Activated naive CD8-positive, alpha-beta T cell treated with anti-CD3 and anti-CD28 coated beads for 36 hours (primary cell): Measurements from ENCODE around the gene GNAL. TPM values are rescaled to one million over a fixed set of nuclear protein-coding genes. Genes with fewer than 3 reads are reported as not detected.
"Not testable (repeated sequence)": the region's sequence is repeated elsewhere in the genome, so short reads cannot be mapped to it uniquely, and the experiment has no call there.

ENCODE experiments used
- DNase-seq: peaks from one replicate; pipeline ENCODE4 v3.0.0; 2021
- H3K27ac Mint-ChIP-seq: one replicate; pipeline ENCODE4 v1.8.0; 2022; ENCODE audit warnings: mild to moderate bottlenecking, moderate library complexity, mixed read lengths
- H3K27me3 Mint-ChIP-seq: one replicate; pipeline ENCODE4 v1.8.0; 2022; ENCODE audit warnings: mild to moderate bottlenecking, mixed read lengths
- H3K36me3 Mint-ChIP-seq: one replicate; pipeline ENCODE4 v1.8.0; 2021; ENCODE audit warnings: mild to moderate bottlenecking, mixed read lengths
- H3K4me1 Mint-ChIP-seq: one replicate; pipeline ENCODE4 v1.8.0; 2021; ENCODE audit warnings: mixed read lengths
- H3K4me3 Mint-ChIP-seq: one replicate; pipeline ENCODE4 v1.8.0; 2022; ENCODE audit warnings: mild to moderate bottlenecking, moderate library complexity, mixed read lengths
- H3K9me3 Mint-ChIP-seq: one replicate; pipeline ENCODE4 v1.8.0; 2022; ENCODE audit warnings: mixed read lengths
- total RNA-seq, 2 experiments: library from RNA; stranded (reverse); gene quantifications; one replicate each; pipeline ENCODE4 v1.2.3, GENCODE V29; 2021

GNAL gene
- total RNA-seq, 2 experiments from 2014 or later, result 0.04 TPM; not detected in 1

DNA sequence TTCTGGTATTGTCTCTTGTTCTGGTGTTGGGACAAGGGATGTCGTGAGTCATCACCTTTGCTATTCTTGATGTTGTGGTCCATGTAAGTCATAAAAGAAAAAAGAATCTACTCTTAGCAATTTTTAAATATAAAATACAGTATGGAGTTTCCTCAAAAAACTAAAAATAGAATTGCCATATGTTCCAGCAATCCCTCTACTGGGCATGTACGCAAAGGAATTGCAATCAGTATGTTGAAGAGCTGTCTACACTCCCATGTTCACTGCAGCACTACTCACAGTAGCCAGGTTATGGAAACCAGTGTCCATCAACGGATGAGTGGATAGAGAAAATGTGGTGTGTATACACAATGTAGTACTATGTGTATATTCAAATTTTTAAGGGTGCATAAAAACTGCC is 10.9 kb upstream of the GNAL start:
- H3K4me3 Mint-ChIP-seq, result no peak overlapping the region
- H3K27ac Mint-ChIP-seq, result no peak overlapping the region
- H3K9me3 Mint-ChIP-seq, result no peaks in the 10 kb centered on the region
- H3K4me1 Mint-ChIP-seq, result no peaks in the 10 kb centered on the region
- no peaks in the 10 kb centered on the region for H3K36me3 Mint-ChIP-seq
- peaks cover 20% of the 10 kb centered on the region for H3K27me3 Mint-ChIP-seq
- no peak for DNase-seq

DNA sequence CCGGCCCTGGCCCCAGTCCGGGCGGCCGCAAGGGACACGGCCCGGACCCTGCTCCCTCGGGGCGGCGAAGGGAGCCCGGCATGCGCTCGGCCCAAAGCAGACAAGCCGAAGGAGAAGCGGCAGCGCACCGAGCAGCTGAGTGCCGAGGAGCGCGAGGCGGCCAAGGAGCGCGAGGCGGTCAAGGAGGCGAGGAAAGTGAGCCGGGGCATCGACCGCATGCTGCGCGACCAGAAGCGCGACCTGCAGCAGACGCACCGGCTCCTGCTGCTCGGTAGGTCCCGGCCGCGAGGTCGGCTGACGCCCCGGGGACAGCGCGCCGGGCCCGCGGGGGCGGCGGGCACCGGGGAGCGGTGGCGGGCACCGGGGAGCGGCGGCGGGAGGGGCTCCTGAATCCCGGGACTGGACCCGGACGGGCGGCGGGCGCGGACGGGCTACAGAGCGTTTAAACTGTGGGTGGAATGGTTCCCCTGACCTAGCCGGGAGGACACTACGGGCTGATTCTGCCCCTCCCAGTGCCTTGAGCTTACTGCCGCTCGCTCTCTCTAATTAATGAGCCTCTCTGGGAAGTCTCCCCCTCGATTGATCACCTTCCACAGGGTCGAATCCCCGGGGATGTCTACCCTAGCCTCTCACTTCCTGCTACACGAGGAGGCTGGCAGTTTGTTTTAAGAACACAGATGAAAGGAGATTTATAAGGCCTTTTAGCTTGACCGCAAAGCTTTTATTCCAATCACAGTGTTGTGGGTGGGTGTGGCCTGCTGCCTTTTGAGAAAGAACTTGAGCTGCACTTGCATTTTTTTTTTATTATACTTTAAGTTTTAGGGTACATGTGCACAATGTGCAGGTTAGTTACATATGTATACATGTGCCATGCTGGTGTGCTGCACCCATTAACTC is 853 bp downstream of the GNAL start:
- Mint-ChIP-seq H3K27me3 (peaks cover 57% of the 10 kb centered on the region), H3K9me3 (peaks cover 5% of the 10 kb centered on the region), H3K36me3 (no peaks in the 10 kb centered on the region), H3K27ac (no peak overlapping the region), H3K4me3 (peak overlapping the region; percentile 47), H3K4me1 (peaks cover 6% of the 10 kb centered on the region)
- DNase-seq, result peak; percentile 16

DNA sequence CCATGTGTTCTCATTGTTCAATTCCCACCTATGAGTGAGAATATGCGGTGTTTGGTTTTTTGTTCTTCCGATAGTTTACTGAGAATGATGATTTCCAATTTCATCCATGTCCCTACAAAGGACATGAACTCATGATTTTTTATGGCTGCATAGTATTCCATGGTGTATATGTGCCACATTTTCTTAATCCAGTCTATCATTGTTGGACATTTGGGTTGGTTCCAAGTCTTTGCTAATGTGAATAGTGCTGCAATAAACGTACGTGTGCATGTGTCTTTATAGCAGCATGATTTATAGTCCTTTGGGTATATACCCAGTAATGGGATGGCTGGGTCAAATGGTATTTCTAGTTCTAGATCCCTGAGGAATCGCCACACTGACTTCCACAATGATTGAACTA is 1.6 kb downstream of the GNAL start:
- not testable (repeated sequence) for H3K4me1 Mint-ChIP-seq, H3K36me3 Mint-ChIP-seq, H3K4me3 Mint-ChIP-seq, H3K27ac Mint-ChIP-seq, H3K9me3 Mint-ChIP-seq, DNase-seq
- H3K27me3 Mint-ChIP-seq, result peaks cover 59% of the 10 kb centered on the region

DNA sequence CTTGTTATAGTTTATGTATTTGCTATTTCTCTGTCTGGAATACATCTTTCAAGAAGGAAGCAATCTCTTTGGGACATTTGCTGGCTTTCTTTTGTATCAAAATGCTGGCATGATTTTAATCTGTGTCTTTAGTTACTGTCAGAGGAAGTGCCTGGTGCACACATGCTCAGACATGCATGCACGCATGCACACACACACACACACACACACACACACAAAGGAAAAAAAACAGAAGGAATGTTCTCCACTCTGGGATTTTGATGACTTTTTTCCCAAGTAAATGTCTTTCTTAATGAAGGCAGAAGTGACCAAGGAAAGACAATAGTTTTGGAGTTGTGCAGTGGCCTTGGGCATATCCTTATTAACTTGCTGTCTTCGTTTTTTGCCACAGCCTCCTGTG is 6.7 kb downstream of the GNAL start:
- H3K9me3 Mint-ChIP-seq, result no peaks in the 10 kb centered on the region
- H3K27ac Mint-ChIP-seq, result no peak overlapping the region
- H3K36me3 Mint-ChIP-seq, result no peaks in the 10 kb centered on the region
- no peak for DNase-seq
- H3K4me3 Mint-ChIP-seq, result no peak overlapping the region
- H3K4me1 Mint-ChIP-seq, result no peaks in the 10 kb centered on the region
- peaks cover 45% of the 10 kb centered on the region for H3K27me3 Mint-ChIP-seq

DNA sequence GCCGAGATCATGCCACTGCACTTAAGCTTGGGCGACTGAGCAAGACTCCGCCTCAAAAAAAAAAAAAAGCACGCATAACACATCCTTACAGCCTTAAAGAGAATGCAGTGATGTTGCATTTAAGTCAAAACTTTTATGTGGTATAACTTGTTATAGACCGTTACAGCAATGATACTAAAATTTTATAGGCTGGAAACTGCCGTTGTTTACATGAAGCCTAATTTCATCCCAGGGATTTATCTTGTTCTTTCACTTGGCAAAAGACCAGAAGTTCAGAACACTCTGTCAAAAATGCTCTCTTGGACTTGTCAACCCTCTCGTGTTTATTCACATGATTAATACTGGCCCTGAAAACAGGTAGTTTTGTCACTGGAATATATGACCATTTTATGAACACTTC is 7.4 kb downstream of the GNAL start:
- Mint-ChIP-seq H3K27me3 (peaks cover 44% of the 10 kb centered on the region), H3K9me3 (no peaks in the 10 kb centered on the region), H3K4me1 (no peaks in the 10 kb centered on the region), H3K36me3 (no peaks in the 10 kb centered on the region), H3K27ac (no peak overlapping the region), H3K4me3 (no peak overlapping the region)
- no peak for DNase-seq

DNA sequence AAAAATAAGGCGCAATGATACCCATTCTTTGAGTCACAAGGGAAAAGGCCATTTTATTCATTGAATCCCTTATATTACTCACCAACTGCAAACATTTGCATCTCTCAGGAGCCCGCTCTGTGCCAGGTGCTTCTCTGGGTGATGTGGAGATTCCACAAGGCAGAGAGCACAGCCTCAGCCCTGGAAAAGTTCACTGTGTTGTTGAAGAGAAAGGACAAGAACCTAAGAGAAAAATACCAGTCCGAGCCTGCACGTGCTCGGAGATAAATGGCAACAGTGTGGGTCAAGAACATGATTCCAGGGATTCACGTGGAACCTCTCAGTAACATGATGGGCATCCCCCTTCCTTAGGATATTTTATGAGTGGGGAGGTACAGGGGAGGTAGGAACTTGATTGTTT is 11.8 kb downstream of the GNAL start:
- Mint-ChIP-seq H3K27ac (no peak overlapping the region), H3K4me3 (no peak overlapping the region), H3K9me3 (no peaks in the 10 kb centered on the region), H3K4me1 (no peaks in the 10 kb centered on the region), H3K27me3 (peaks cover 15% of the 10 kb centered on the region), H3K36me3 (no peaks in the 10 kb centered on the region)
- no peak for DNase-seq

DNA sequence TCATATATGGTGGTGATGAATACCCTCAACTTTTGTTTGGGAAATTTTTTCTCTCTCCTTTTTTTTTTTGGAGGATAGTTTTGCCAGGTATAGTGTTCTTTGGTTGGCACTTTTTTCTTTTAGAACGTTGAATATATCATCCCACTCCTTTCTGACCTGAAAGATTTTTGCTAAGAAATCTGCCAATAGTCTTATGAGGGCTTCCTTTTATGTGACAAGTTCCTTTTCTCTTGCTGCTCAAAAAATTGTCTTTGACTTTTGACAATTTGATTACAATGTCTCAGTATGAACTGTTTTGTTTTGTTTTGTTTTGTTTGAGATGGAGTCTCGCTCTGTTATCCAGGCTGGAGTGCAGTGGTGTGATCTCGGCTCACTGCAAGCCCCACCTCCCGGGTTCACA is 21.5 kb downstream of the GNAL start:
- Mint-ChIP-seq H3K36me3 (no peaks in the 10 kb centered on the region), H3K27me3 (peaks cover 46% of the 10 kb centered on the region), H3K4me1 (no peaks in the 10 kb centered on the region), H3K9me3 (peaks cover 6% of the 10 kb centered on the region), H3K4me3 (no peak overlapping the region), H3K27ac (no peak overlapping the region)
- DNase-seq, result no peak

DNA sequence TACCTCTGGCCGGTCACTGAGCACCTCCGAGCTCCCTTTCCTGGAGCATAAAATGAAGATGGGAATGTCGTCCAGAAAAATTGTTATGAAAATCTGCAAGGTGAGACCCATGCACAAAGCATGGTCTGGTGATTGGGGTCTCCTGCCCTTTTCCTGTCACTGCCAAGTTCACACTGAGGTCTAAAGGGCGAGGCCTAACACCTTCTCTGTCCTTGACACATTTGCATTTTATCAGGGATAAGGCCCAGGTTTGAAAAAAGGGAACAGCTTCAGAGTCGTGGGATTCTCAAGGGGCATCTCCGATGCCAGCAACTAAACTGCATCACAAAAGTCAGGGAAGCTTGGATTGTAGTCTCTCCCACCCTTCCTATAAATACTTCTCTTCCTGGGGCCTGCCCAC is 24.7 kb downstream of the GNAL start:
- Mint-ChIP-seq H3K36me3 (no peaks in the 10 kb centered on the region), H3K4me1 (no peaks in the 10 kb centered on the region), H3K27me3 (peaks cover 45% of the 10 kb centered on the region), H3K4me3 (no peak overlapping the region), H3K27ac (no peak overlapping the region), H3K9me3 (peaks cover 6% of the 10 kb centered on the region)
- DNase-seq, result no peak

DNA sequence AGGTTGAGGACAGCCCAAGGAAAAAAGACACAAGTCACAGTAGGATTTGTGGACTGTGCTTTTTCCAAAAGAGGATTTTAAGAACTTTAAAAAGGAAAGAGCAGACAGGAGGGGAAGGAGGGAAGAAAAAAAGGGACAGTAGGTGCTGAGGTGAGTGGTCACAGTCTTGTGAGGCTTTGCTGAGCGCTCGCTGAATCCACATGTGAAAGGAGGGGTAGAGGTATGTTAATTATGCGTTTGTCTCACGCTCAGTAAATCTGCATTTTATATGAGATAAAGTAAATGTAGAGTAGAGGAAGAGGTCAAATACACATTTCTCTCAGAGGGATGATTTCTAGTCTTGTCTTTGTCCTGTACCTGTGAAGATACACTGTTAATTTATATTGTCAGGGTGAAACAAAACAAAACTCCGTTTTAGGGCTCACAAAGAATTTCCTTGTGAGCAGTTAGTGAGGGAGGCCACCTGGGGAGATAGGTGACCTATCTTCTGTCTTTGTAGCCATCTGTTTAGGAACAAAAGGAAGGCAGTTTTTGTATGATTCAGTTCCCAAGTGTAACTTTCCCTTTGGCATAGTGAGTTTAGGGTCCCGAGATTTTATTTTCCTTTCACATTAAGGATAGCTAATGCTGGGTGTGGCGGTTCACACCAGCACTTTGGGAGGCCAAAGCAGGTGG is 25.3 kb downstream of the GNAL start:
- Mint-ChIP-seq H3K36me3 (no peaks in the 10 kb centered on the region), H3K27me3 (peaks cover 39% of the 10 kb centered on the region), H3K9me3 (peaks cover 3% of the 10 kb centered on the region), H3K4me1 (no peaks in the 10 kb centered on the region), H3K4me3 (no peak overlapping the region), H3K27ac (no peak overlapping the region)
- DNase-seq, result no peak

DNA sequence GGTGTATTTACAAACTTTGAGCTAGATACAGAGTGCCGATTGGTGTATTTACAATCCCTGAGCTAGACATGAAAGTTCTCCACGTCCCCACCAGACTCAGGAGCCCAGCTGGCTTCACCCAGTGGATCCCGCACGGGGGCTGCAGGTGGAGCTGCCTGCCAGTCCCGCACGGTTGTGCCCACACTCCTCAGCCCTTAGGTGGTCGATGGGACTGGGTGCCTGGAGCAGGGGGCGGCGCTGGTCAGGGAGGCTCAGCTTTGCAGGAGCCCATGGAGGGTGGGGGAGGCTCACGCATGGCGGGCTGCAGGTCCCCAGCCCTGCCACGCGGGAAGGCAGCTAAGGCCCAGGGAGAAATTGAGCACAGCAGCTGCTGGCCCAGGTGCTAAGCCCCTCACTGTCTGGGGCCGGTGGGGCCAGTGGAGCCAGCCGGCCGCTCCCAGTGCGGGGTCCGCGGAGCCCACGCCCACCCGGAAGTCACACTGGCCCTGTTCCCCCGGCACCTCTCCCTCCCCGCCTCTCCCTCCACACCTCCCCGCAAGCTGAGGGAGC is 27.8 kb downstream of the GNAL start:
- not testable (repeated sequence) for DNase-seq, H3K36me3 Mint-ChIP-seq, H3K4me3 Mint-ChIP-seq, H3K27ac Mint-ChIP-seq, H3K4me1 Mint-ChIP-seq, H3K9me3 Mint-ChIP-seq
- peaks cover 24% of the 10 kb centered on the region for H3K27me3 Mint-ChIP-seq

DNA sequence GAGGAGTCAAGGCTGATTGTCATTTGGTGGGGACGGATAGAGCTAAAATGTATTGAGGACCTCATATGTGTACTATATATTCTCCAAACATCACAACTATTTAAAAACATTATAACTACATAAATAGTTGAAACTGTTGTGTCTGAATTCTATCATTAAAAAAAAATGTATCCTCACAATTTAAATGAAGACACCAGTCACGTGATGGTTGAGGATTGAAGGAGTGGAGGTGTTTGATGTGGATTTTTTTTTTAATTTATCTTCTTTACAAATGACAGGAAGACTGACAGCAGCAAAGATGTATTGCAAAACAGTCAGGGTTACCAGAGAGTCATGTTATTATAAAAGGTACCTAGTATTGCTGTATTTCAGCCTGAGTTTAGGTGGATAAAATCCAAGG is 30.0 kb downstream of the GNAL start:
- H3K4me3 Mint-ChIP-seq, result no peak overlapping the region
- H3K4me1 Mint-ChIP-seq, result no peaks in the 10 kb centered on the region
- no peak for DNase-seq
- H3K9me3 Mint-ChIP-seq, result no peaks in the 10 kb centered on the region
- H3K36me3 Mint-ChIP-seq, result no peaks in the 10 kb centered on the region
- H3K27me3 Mint-ChIP-seq, result peaks cover 5% of the 10 kb centered on the region
- no peak overlapping the region for H3K27ac Mint-ChIP-seq

DNA sequence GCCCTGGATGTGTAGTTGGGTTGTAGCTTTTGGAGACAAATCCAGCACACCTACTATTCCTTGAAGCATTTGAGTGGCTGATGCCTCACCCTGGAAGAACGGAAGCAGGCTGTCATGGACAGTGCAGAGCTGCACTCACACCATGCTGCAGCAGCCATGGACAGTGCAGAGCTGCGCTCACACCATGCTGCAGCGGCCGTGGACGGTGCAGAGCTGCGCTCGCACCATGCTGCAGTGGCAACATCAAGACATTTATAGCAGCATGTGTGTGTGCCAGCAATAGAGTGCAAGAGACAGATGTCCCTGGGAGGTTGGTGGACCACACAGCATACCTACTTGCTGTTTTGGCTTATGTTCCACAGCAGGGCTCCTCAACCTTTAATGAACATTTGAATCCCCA is 30.6 kb downstream of the GNAL start:
- Mint-ChIP-seq H3K36me3 (no peaks in the 10 kb centered on the region), H3K4me3 (no peak overlapping the region), H3K27ac (no peak overlapping the region), H3K27me3 (no peaks in the 10 kb centered on the region), H3K4me1 (no peaks in the 10 kb centered on the region), H3K9me3 (no peaks in the 10 kb centered on the region)
- DNase-seq, result no peak

DNA sequence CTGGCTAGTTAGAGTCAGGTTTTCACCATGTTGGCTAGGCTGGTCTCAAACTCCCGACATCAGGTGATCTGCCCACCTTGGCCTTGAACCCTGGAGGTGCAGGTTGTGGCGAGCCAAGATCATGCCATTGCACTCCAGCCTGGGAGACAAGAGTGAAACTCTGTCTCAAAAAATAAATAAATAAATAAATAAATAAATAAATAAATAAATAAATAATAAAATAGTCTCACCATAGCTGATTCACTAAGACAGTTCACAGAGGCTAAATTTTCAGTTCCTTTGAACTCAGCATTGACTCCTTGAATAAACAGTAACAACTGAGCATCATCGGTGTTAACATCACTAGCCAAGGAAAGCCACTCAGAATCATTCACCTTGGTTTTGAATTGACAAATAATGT is 32.7 kb downstream of the GNAL start:
- no peaks in the 10 kb centered on the region for H3K27me3 Mint-ChIP-seq
- no peak overlapping the region for H3K4me3 Mint-ChIP-seq
- H3K36me3 Mint-ChIP-seq, result no peaks in the 10 kb centered on the region
- DNase-seq, result no peak
- H3K27ac Mint-ChIP-seq, result no peak overlapping the region
- H3K4me1 Mint-ChIP-seq, result no peaks in the 10 kb centered on the region
- no peaks in the 10 kb centered on the region for H3K9me3 Mint-ChIP-seq

DNA sequence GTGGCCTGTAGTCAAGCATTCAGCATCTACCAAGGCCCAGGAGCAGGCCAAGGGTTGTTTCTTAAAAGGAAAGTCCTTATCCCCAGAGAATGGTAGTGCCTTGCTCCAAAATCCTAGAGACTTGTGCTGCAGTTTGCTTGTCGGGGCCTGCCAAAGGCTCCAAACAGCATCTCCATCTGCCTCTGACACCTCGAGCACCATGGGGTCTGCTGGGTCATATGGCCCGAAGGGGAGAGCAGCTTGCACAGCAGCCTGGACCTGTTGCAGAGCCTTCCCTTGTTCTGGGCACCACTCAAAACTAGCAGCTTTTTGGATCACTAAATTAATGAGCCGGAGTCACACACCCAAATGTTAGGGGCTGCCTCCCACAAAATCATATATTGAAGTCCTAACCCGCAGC is 35.7 kb downstream of the GNAL start:
- no peaks in the 10 kb centered on the region for H3K4me1 Mint-ChIP-seq
- DNase-seq, result no peak
- no peaks in the 10 kb centered on the region for H3K27me3 Mint-ChIP-seq
- H3K36me3 Mint-ChIP-seq, result no peaks in the 10 kb centered on the region
- no peak overlapping the region for H3K27ac Mint-ChIP-seq
- no peak overlapping the region for H3K4me3 Mint-ChIP-seq
- H3K9me3 Mint-ChIP-seq, result no peaks in the 10 kb centered on the region

DNA sequence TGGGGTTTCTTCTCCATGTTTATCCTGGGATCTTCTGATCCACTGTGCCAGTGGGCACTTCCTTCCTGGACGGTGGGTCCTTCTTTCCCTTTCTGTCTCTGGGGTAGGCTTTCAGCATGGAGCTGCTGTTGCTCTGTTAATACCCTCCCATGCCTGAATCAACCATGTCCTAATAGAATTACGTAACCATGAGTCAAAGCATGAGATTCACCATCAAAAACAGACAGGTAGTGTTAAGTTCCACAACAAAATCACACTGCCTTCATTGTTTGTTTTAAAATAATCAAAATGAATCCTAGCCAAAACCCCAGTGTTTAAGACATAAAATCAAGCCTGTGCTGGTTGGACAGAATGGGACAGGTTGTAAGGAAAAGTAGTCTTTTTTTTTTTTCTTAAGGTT is 37.5 kb downstream of the GNAL start:
- Mint-ChIP-seq H3K36me3 (no peaks in the 10 kb centered on the region), H3K4me3 (no peak overlapping the region), H3K9me3 (no peaks in the 10 kb centered on the region), H3K27me3 (peaks cover 1% of the 10 kb centered on the region), H3K4me1 (no peaks in the 10 kb centered on the region), H3K27ac (no peak overlapping the region)
- no peak for DNase-seq

DNA sequence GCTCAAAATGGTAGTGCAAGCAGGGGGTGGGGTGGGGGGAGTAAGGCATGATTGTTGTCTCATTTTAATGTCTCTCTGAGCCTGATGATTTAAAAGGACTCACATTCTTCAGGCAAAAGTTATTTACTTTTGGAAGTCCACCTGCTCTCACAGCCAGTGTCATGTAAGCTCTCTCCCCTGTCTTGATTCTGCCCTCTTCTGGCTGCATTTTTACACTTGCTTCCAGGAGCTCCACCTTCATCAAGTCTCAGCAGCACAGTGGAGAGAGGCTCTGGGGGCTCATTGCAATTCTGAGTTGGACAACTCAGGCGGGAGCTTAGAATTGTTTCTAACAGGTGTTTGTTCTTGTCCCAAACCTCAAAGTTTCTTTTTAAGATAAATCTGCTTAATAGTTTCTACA is 39.2 kb downstream of the GNAL start:
- Mint-ChIP-seq H3K27ac (no peak overlapping the region), H3K9me3 (no peaks in the 10 kb centered on the region), H3K4me1 (no peaks in the 10 kb centered on the region), H3K4me3 (no peak overlapping the region), H3K27me3 (peaks cover 16% of the 10 kb centered on the region), H3K36me3 (no peaks in the 10 kb centered on the region)
- DNase-seq, result no peak
